K562 (cell line): ENCODE measurements around the gene SLAIN2. TPM values are rescaled to one million over a fixed set of nuclear protein-coding genes. Genes with fewer than 3 reads are reported as not detected.
A peak's percentile ranks its signal among the peaks of the same experiment; 100 is the strongest.

Source experiments
- ARID1B ChIP-seq: fragments of 450-650 bp; IDR thresholded peaks from 2 replicates; pipeline ENCODE4 v1.6.1; 2016; ENCODE audit warnings: antibody characterized with exemption, mild to moderate bottlenecking, inconsistent platforms
- C11orf30 ChIP-seq: fragments of 450-650 bp; IDR thresholded peaks from 2 replicates; pipeline ENCODE4 v1.6.1; 2016; ENCODE audit warnings: low read depth, mild to moderate bottlenecking
- CXXC5 ChIP-seq: fragments of 250-450 bp; sonication (Bioruptor Pico); IDR thresholded peaks from 2 replicates; pipeline ENCODE4 v1.8.0; 2022; ENCODE audit warnings: inconsistent platforms, mild to moderate bottlenecking, moderate library complexity
- FUS ChIP-seq: fragments of 200-400 bp; formaldehyde crosslinking; optimal IDR thresholded peaks from 2 replicates; pipeline ENCODE3; 2017; ENCODE audit warnings: low read depth, low read length
- HMBOX1 ChIP-seq: sonication (generic); IDR thresholded peaks from 2 replicates; pipeline ENCODE4 v1.6.1; 2016
- JUND ChIP-seq, 2 experiments: IDR thresholded peaks; 2 replicates in 1 of 2; 3 replicates in 1 of 2; pipeline ENCODE4 v1.6.1; 2011; ENCODE audit warnings: borderline replicate concordance in 2 of 2, low read depth in 2 of 2, low read length in 2 of 2, improper control_type of control experiment in 1 of 2, missing biosample characterization in 1 of 2, missing genetic modification characterization in 1 of 2, missing genetic modification reagents in 1 of 2
- NFIC ChIP-seq: fragments of 450-650 bp; IDR thresholded peaks from 2 replicates; pipeline ENCODE4 v1.6.1; 2017; ENCODE audit warnings: mild to moderate bottlenecking, inconsistent platforms
- RBM22 ChIP-seq: fragments of 200-400 bp; formaldehyde crosslinking; IDR thresholded peaks from 2 replicates; pipeline ENCODE4 v1.6.1; 2018; ENCODE audit warnings: low read length, low read depth; ENCODE audit not compliant: poor library complexity, severe bottlenecking
- SMARCA4 ChIP-seq: fragments of 450-650 bp; IDR thresholded peaks from 2 replicates; pipeline ENCODE4 v1.6.1; 2016
- STAT5B ChIP-seq: fragments of 250-450 bp; sonication (Bioruptor Pico); IDR thresholded peaks from 2 replicates; pipeline ENCODE4 v1.8.0; 2021; ENCODE audit warnings: mild to moderate bottlenecking, inconsistent platforms
- ZBTB12 ChIP-seq: fragments of 250-450 bp; sonication (Bioruptor Pico); IDR thresholded peaks from 2 replicates; pipeline ENCODE4 v1.4.0; 2020
- ZBTB8A ChIP-seq: fragments of 450-650 bp; IDR thresholded peaks from 2 replicates; pipeline ENCODE4 v1.6.1; 2018; ENCODE audit warnings: mild to moderate bottlenecking, moderate library complexity; ENCODE audit not compliant: partially characterized antibody
- ZNF445 ChIP-seq: fragments of 250-450 bp; sonication (Bioruptor Pico); IDR thresholded peaks from 2 replicates; pipeline ENCODE4 v1.4.0; 2020; ENCODE audit warnings: low read depth, mild to moderate bottlenecking, moderate library complexity
- ZNF561 ChIP-seq: fragments of 450-650 bp; formaldehyde crosslinking; conservative IDR thresholded peaks from 2 replicates; pipeline ENCODE4 v1.4.0; 2020; ENCODE audit warnings: mild to moderate bottlenecking, moderate library complexity
- ZNF639 ChIP-seq, 2 experiments: fragments of 200-800 bp in 1 of 2; sonication (Bioruptor generic) in 1 of 2; sonication (generic) in 1 of 2; formaldehyde crosslinking in 1 of 2; IDR thresholded peaks in 1 of 2; conservative IDR thresholded peaks in 1 of 2; 2 replicates each; pipeline versions ENCODE4 v1.5.0 to v1.6.1; 2016 to 2020; ENCODE audit warnings: missing compliant biosample characterization in 1 of 2, missing genetic modification characterization in 1 of 2, missing genetic modification reagents in 1 of 2
- polyA plus RNA-seq, 8 experiments: library from polyadenylated mRNA; depleted of rRNA in 4 of 8; stranded (reverse) in 5 of 8; unstranded in 3 of 8; fragments of >200 nt; fragmentation: Nextera tagmentation in 2 of 8; fragmentation: Illumina TruSeq in 1 of 8; extraction: Ambion mirVana in 2 of 8; extraction: Trizol in 1 of 8; gene quantifications; 2 replicates each; pipeline versions ENCODE4 v1.2.1 to v1.2.3, GENCODE V29; 2011 to 2014; ENCODE audit warnings: inconsistent platforms in 1 of 8, missing spikeins in 1 of 8
- total RNA-seq, 7 experiments: library from RNA; depleted of rRNA in 6 of 7; stranded (reverse); fragments of >200 nt in 6 of 7; fragmentation: Illumina TruSeq in 2 of 7; extraction: Trizol in 2 of 7; gene quantifications; 2 replicates each; pipeline versions ENCODE4 v1.2.1 to v1.2.3, GENCODE V29; 2011 to 2021; ENCODE audit warnings: low replicate concordance in 1 of 7
- TF ChIP-seq, protein P1 (sequence below): sonication (generic); formaldehyde crosslinking; IDR thresholded peaks from 2 replicates; pipeline ENCODE4 v1.8.1; 2023; ENCODE audit warnings: missing genetic modification reagents, mild to moderate bottlenecking, borderline replicate concordance
- TF ChIP-seq, protein P2 (sequence below): fragments of 450-650 bp; IDR thresholded peaks from 2 replicates; pipeline ENCODE4 v1.7.0; 2016; ENCODE audit warnings: borderline replicate concordance

The SLAIN2 gene
- total and polyA plus RNA-seq, 9 of the 15 experiments (the other 6 are each of a cell fraction or from before 2014, with no cell fraction given) = 3.5 to 116 (median 35.0) TPM

- TF ChIP-seq ZNF639 (CRISPR knock-in tag; conservative IDR thresholded peaks at IDR 0.05 in 1 of 2, IDR thresholded peaks at IDR 0.05 in 1 of 2) = peak in 1 of 2 experiments; percentile 62; a peak in 1 of 4 replicates
- TF ChIP-seq SMARCA4 = peak; percentile 58; the same call in 1 of the 2 replicates
- peak; percentile 66 for TF ChIP-seq ARID1B
- 0 out of 2 replicates have a peak, but pooled peaks have one; percentile 38 for TF ChIP-seq ZNF445 (CRISPR knock-in tag)
- TF ChIP-seq, protein P1, sequence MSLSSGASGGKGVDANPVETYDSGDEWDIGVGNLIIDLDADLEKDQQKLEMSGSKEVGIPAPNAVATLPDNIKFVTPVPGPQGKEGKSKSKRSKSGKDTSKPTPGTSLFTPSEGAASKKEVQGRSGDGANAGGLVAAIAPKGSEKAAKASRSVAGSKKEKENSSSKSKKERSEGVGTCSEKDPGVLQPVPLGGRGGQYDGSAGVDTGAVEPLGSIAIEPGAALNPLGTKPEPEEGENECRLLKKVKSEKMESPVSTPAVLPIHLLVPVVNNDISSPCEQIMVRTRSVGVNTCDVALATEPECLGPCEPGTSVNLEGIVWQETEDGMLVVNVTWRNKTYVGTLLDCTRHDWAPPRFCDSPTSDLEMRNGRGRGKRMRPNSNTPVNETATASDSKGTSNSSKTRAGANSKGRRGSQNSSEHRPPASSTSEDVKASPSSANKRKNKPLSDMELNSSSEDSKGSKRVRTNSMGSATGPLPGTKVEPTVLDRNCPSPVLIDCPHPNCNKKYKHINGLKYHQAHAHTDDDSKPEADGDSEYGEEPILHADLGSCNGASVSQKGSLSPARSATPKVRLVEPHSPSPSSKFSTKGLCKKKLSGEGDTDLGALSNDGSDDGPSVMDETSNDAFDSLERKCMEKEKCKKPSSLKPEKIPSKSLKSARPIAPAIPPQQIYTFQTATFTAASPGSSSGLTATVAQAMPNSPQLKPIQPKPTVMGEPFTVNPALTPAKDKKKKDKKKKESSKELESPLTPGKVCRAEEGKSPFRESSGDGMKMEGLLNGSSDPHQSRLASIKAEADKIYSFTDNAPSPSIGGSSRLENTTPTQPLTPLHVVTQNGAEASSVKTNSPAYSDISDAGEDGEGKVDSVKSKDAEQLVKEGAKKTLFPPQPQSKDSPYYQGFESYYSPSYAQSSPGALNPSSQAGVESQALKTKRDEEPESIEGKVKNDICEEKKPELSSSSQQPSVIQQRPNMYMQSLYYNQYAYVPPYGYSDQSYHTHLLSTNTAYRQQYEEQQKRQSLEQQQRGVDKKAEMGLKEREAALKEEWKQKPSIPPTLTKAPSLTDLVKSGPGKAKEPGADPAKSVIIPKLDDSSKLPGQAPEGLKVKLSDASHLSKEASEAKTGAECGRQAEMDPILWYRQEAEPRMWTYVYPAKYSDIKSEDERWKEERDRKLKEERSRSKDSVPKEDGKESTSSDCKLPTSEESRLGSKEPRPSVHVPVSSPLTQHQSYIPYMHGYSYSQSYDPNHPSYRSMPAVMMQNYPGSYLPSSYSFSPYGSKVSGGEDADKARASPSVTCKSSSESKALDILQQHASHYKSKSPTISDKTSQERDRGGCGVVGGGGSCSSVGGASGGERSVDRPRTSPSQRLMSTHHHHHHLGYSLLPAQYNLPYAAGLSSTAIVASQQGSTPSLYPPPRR = no peak
- TF ChIP-seq HMBOX1 = peak; percentile 91
- TF ChIP-seq C11orf30 = no peak
- peak; percentile 82 for TF ChIP-seq NFIC
- peak; percentile 20; the same call in 1 of the 2 replicates for TF ChIP-seq CXXC5
- no peak for TF ChIP-seq ZNF561 (CRISPR knock-in tag)
- peak; percentile 32; the same call in 1 of the 2 replicates for TF ChIP-seq JUND (IDR thresholded peaks at IDR 0.05; ENCODE audit: borderline replicate concordance, low read depth, low read length)
- TF ChIP-seq JUND (tag; IDR thresholded peaks at IDR 0.05; ENCODE audit: borderline replicate concordance, low read depth, low read length) = peak; percentile 56; the same call in 1 of the 3 replicates
- TF ChIP-seq FUS = no peak
- TF ChIP-seq RBM22 = no peak
- no peak for TF ChIP-seq ZBTB12
- no peak for TF ChIP-seq ZBTB8A
- TF ChIP-seq, protein P2, sequence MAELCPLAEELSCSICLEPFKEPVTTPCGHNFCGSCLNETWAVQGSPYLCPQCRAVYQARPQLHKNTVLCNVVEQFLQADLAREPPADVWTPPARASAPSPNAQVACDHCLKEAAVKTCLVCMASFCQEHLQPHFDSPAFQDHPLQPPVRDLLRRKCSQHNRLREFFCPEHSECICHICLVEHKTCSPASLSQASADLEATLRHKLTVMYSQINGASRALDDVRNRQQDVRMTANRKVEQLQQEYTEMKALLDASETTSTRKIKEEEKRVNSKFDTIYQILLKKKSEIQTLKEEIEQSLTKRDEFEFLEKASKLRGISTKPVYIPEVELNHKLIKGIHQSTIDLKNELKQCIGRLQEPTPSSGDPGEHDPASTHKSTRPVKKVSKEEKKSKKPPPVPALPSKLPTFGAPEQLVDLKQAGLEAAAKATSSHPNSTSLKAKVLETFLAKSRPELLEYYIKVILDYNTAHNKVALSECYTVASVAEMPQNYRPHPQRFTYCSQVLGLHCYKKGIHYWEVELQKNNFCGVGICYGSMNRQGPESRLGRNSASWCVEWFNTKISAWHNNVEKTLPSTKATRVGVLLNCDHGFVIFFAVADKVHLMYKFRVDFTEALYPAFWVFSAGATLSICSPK = no peak
- TF ChIP-seq STAT5B (CRISPR knock-in tag) = no peak
Observed at GRCh38 chr4:48334900-48335384, 6.4 kb upstream of the SLAIN2 start (continued).
